AG04450 (cell line): ENCODE data around the gene KCTD14. TPM values are rescaled to one million over a fixed set of nuclear protein-coding genes. Genes with fewer than 3 reads are reported as not detected.

ENCODE experiments used
- CTCF ChIA-PET: fragments of 300-600, 350-600 bp; formaldehyde crosslinking; extraction: SDS; loops from one replicate; lab custom pipeline; 2022; ENCODE audit warnings: antibody characterized with exemption, inconsistent platforms; lab: Charles Lee
- POLR2A ChIA-PET: fragments of 350-600 bp; formaldehyde crosslinking; extraction: SDS; loops from one replicate; lab custom pipeline; 2021; ENCODE audit warnings: antibody characterized with exemption, inconsistent platforms; lab: Yijun Ruan, JAX
- DNase-seq: peaks from one replicate; pipeline ENCODE4 v3.0.0-alpha.2; 2011; ENCODE audit warnings: low read depth, low spot score
- H3K27ac ChIP-seq: one replicate; pipeline ENCODE4 v1.5.1; 2012; ENCODE audit warnings: low read depth, low read length, control low read depth
- H3K27me3 ChIP-seq: one replicate; pipeline ENCODE4 v1.6.0; 2012; ENCODE audit warnings: low read length; ENCODE audit not compliant: control insufficient read depth, insufficient read depth
- H3K4me3 ChIP-seq: 2 replicates; pipeline ENCODE4 v1.5.1; 2011; ENCODE audit warnings: mild to moderate bottlenecking, low read depth, low read length, control low read depth
- H3K9me3 ChIP-seq: 2 replicates; pipeline ENCODE4 v1.5.1; 2012; ENCODE audit warnings: low read length; ENCODE audit not compliant: control insufficient read depth, insufficient read depth
- CTCF ChIP-seq: IDR thresholded peaks from 2 replicates; pipeline ENCODE4 v1.5.1; 2011; ENCODE audit warnings: low read depth, low read length, control low read depth, inconsistent platforms
- polyA plus RNA-seq: library from polyadenylated mRNA; depleted of rRNA; stranded (reverse); fragments of >200 nt; gene quantifications from 2 replicates; pipeline ENCODE4 v1.2.3, GENCODE V29; 2011

The KCTD14 gene
- polyA plus RNA-seq, 1 experiment, result 3.3 TPM

- DNase-seq, result no peak
- CTCF ChIA-PET, result interaction anchor here (0.8 kb wide), 1 partner anchor 10 kb away, joined by 3 read pairs; no protein-coding TSS in a partner anchor
- no peak overlapping the region for H3K27ac ChIP-seq
Observed at GRCh38 chr11:78038697-78039313, 15.7 kb upstream of the KCTD14 start.

DNA sequence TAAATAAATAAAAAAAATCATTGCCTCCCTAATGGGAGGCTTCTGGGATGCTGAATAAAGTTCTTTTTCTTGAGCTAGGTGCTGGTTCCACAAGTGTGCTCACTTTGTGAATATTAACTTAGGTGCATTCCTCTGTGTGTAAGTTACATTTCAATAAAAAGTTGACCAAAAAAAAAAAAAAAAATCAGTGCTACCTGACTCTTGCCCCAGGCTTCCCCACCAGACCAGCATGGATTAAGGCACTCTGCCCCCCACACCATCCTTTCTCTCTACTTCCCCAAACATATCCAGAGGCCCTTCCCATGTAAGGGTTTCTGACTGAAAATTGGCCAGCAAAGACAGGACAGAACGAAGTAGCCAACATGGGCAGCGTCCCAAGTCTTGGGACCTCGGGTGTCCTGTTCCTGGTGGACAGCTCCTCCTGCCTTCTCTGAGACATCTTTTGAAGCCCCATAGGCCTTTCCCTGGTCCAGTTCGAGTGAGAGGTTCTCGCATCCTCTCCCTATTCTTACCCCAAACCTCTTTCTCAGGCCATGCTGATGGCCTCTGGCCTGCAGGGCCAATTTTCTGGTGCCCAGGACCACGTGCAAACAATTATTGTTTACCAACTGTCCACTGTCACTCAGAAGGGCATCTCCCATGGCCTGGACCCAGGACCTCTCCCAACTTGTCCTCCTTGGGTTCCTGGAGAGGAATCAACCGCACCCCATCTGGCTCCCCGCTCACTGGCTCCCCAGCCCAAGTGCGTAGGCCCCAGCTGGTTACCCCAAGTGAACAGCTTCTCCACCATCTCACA, 14.9 kb upstream of the KCTD14 start:
- POLR2A ChIA-PET, result no interaction called here
- no peaks in the 10 kb centered on the region for H3K27me3 ChIP-seq
- TF ChIP-seq CTCF, result no peak
- DNase-seq, result no peak
- no peak overlapping the region for H3K4me3 ChIP-seq
- no peaks in the 10 kb centered on the region; the same call in 1 of the 2 replicates for H3K9me3 ChIP-seq
- H3K27ac ChIP-seq, result no peak overlapping the region
- CTCF ChIA-PET, result interaction anchor here (3.5 kb wide), 1 partner anchor 8 kb away, joined by 28 read pairs; no protein-coding TSS in a partner anchor

More at GRCh38 chr11:78038697-78039313, 15.7 kb upstream of the KCTD14 start:
- TF ChIP-seq CTCF, result no peak
- POLR2A ChIA-PET, result no interaction called here
- Histone ChIP-seq H3K4me3 (no peak overlapping the region), H3K27me3 (no peaks in the 10 kb centered on the region), H3K9me3 (no peaks in the 10 kb centered on the region; the same call in 1 of the 2 replicates)

- POLR2A ChIA-PET, result no interaction called here
Observed at GRCh38 chr11:78037056-78037455, 14.0 kb upstream of the KCTD14 start.

DNA sequence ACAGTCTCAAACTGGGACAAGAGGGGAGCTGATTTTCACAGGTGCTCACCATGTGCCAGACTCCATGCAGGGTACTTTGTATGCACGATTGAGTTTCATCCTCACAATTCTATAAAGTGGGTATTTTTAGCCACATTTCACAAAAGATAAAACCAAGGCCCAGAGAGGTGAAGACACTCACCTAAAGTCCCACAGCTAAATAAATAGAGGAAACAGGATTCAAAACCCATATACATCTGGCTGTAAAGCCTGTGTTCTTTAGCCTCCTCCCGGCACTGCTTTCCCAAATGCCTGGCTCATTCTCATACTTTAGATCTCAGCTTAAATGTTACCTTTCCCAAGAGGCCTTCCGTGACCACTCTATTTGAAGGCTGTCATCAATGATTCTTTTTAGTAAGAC, 13.2 kb upstream of the KCTD14 start:
- Histone ChIP-seq H3K4me3 (no peak overlapping the region), H3K9me3 (no peaks in the 10 kb centered on the region; the same call in 1 of the 2 replicates), H3K27ac (no peak overlapping the region), H3K27me3 (no peaks in the 10 kb centered on the region)
- TF ChIP-seq CTCF, result no peak
- POLR2A ChIA-PET, result no interaction called here
- CTCF ChIA-PET, result interaction anchor here (3.5 kb wide), 1 partner anchor 10 kb away, joined by 28 read pairs; no protein-coding TSS in a partner anchor
- no peak for DNase-seq

More at GRCh38 chr11:78037056-78037455, 14.0 kb upstream of the KCTD14 start:
- no peak overlapping the region for H3K27ac ChIP-seq
- H3K4me3 ChIP-seq, result no peak overlapping the region
- H3K9me3 ChIP-seq, result no peaks in the 10 kb centered on the region; the same call in 1 of the 2 replicates
- DNase-seq, result no peak
- CTCF ChIA-PET, result interaction anchor here (3.5 kb wide), 1 partner anchor 9 kb away, joined by 28 read pairs; no protein-coding TSS in a partner anchor
- H3K27me3 ChIP-seq, result no peaks in the 10 kb centered on the region
- no peak for TF ChIP-seq CTCF

GRCh38 chr11:78034623-78035022, 11.5 kb upstream of the KCTD14 start:
- Histone ChIP-seq H3K9me3 (no peaks in the 10 kb centered on the region; the same call in 1 of the 2 replicates), H3K4me3 (no peak overlapping the region), H3K27me3 (no peaks in the 10 kb centered on the region), H3K27ac (no peak overlapping the region)
- no peak for DNase-seq
- ChIA-PET POLR2A (no interaction called here), CTCF (interaction anchor here (1.5 to 3.5 kb wide), 2 partner anchors 11 to 12 kb away, joined by 7 to 28 read pairs; no protein-coding TSS in a partner anchor)
- TF ChIP-seq CTCF, result no peak
